ENCODE data around the gene APC2.

The APC2 gene

DNA sequence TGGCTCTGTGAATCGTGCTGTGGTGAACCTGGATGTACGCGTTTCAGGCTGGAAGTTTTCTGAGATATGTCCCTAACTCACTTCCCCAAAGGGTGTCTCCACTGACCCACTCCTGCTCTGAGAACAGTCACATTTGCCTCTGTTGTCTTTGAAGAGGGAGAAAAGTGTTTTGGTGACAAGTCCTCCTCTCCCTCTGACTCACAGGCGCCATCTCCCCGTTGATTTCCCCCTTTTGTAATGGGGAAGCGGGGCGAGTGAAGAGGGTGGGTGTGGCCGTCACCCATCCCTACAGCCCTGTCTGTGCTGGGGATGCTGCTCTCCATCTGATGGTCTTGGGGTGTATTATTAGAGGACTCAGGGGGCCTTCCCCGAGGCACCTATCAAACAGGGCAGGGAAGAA, 9.6 kb downstream of the APC2 start:
- TF ChIP-seq, protein P1, sequence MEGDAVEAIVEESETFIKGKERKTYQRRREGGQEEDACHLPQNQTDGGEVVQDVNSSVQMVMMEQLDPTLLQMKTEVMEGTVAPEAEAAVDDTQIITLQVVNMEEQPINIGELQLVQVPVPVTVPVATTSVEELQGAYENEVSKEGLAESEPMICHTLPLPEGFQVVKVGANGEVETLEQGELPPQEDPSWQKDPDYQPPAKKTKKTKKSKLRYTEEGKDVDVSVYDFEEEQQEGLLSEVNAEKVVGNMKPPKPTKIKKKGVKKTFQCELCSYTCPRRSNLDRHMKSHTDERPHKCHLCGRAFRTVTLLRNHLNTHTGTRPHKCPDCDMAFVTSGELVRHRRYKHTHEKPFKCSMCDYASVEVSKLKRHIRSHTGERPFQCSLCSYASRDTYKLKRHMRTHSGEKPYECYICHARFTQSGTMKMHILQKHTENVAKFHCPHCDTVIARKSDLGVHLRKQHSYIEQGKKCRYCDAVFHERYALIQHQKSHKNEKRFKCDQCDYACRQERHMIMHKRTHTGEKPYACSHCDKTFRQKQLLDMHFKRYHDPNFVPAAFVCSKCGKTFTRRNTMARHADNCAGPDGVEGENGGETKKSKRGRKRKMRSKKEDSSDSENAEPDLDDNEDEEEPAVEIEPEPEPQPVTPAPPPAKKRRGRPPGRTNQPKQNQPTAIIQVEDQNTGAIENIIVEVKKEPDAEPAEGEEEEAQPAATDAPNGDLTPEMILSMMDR (IDR thresholded peaks at IDR 0.05; ENCODE audit: low read depth, low read length) = no peak
- no peak overlapping the region for H3K4me3 ChIP-seq (ENCODE audit: low read depth, low read length)

DNA sequence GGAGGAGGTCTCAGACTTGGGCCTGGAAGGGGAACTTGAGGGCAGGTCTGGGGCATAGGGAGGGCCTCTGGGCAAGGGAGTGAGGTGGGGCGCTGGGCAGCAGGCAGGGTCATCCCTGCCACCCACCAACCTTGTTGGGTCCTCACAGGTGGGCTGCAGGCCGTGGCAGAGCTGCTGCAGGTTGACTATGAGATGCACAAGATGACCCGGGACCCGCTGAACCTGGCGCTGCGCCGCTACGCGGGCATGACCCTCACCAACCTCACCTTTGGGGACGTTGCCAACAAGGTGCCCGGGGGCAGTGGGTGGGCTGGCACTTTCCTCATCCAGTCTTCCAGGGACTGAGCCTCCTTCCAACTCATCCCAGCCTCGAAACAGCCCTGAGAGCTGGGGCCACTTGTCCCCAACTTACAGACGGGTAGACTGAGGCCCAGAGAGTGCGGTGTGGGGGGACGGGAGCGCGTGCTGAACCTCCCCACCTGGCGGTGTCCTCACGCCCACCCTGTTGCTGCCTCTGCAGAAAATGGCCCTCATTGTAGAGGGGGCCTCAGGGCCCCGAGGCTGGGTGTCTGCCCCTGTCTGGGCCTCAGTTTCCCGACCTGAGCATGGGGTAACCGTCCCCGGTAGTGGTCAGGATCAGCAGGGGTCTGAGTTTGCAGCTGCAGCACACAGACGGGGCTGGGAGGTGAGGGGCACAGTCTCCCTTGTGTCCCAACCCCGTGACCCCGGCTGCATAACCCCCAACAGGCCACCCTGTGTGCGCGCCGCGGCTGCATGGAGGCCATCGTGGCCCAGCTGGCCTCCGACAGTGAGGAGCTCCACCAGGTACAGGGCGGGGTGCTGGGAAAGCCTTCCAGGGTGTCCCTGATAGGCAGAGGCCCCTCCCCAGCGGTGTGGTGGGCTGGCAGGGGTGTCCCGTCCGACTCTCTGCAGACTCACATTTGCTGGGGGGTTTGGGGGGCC, 10.4 kb downstream of the APC2 start:
- TF ChIP-seq, protein P1 (IDR thresholded peaks at IDR 0.05; ENCODE audit: low read depth, low read length) = no peak
- no peak overlapping the region for H3K4me3 ChIP-seq (ENCODE audit: low read depth, low read length)

DNA sequence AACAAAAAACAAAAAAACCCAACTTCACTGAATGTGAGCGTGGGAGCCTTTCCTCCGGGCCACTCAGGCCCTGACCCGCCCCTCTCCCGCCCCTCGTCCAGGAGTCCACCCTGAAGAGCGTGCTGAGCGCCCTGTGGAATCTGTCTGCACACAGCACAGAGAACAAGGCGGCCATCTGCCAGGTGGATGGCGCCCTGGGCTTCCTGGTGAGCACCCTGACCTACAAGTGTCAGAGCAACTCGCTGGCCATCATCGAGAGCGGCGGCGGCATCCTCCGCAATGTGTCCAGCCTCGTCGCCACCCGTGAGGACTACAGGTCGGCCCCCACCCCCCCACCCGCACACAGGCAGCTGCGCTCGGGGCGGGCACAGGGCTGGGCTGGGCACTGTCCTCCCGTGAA, 11.9 kb downstream of the APC2 start:
- TF ChIP-seq, protein P1 (IDR thresholded peaks at IDR 0.05; ENCODE audit: low read depth, low read length) = no peak
- no peak overlapping the region for H3K4me3 ChIP-seq (ENCODE audit: low read depth, low read length)

DNA sequence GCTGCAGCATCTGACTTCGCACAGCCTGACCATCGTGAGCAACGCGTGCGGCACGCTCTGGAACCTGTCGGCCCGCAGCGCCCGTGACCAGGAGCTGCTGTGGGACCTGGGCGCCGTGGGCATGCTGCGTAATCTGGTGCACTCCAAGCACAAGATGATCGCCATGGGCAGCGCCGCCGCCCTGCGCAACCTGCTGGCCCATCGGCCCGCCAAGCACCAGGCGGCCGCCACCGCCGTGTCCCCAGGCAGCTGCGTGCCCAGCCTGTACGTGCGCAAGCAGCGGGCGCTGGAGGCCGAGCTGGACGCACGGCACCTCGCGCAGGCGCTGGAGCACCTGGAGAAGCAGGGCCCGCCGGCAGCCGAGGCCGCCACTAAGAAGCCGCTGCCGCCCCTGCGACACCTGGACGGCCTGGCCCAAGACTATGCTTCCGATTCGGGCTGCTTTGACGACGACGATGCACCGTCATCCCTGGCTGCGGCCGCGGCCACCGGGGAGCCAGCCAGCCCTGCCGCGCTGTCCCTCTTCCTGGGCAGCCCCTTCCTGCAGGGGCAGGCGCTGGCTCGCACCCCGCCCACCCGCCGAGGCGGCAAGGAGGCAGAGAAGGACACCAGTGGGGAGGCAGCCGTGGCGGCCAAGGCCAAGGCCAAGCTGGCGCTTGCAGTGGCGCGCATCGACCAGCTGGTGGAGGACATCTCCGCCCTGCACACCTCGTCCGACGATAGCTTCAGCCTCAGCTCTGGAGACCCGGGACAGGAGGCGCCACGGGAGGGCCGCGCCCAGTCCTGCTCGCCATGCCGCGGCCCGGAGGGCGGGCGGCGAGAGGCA, 15.5 kb downstream of the APC2 start:
- TF ChIP-seq, protein P1 (IDR thresholded peaks at IDR 0.05; ENCODE audit: low read depth, low read length) = peak; percentile 61

DNA sequence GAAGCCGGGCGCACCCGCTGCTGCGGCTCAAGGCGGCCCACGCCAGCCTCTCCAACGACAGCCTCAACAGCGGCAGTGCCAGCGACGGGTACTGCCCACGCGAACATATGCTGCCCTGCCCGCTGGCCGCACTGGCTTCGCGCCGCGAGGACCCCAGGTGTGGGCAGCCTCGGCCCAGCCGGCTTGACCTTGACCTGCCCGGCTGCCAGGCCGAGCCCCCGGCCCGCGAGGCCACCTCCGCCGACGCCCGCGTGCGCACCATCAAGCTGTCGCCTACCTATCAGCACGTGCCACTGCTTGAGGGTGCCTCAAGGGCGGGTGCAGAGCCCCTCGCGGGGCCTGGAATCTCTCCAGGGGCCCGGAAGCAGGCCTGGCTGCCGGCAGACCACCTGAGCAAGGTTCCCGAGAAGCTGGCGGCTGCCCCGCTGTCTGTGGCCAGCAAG, 16.1 kb downstream of the APC2 start:
- H3K4me3 ChIP-seq (ENCODE audit: low read depth, low read length) = no peak overlapping the region
- TF ChIP-seq, protein P1 (IDR thresholded peaks at IDR 0.05; ENCODE audit: low read depth, low read length) = no peak

More for the DNA sequence above, 15.5 kb downstream of the APC2 start:
- no peak overlapping the region for H3K4me3 ChIP-seq (ENCODE audit: low read depth, low read length)

DNA sequence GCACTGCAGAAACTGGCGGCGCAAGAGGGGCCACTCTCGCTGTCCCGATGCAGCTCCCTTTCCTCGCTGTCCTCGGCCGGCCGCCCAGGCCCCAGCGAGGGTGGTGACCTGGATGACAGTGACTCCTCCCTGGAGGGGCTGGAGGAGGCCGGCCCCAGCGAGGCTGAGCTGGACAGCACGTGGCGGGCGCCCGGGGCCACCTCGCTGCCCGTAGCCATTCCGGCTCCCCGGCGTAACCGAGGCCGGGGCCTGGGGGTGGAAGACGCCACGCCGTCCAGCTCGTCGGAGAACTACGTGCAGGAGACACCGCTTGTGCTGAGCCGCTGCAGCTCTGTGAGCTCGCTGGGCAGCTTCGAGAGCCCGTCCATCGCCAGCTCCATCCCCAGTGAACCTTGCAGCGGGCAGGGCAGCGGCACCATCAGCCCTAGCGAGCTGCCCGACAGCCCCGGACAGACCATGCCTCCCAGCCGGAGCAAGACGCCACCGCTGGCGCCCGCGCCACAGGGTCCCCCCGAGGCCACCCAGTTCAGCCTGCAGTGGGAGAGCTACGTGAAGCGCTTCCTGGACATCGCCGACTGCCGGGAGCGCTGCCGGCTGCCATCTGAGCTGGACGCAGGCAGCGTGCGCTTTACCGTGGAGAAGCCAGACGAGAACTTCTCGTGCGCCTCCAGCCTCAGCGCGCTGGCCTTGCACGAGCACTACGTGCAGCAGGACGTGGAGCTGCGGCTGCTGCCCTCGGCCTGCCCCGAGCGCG, 16.7 kb downstream of the APC2 start:
- TF ChIP-seq, protein P1 (IDR thresholded peaks at IDR 0.05; ENCODE audit: low read depth, low read length) = no peak
- H3K4me3 ChIP-seq (ENCODE audit: low read depth, low read length) = no peak overlapping the region
